Measurements from ENCODE around the gene NUMB. TPM values are rescaled to one million over a fixed set of nuclear protein-coding genes. Genes with fewer than 3 reads are reported as not detected.

The NUMB gene
- total and polyA plus RNA-seq, 4 donors: 39.4 to 100 (median 87.8) TPM

DNA sequence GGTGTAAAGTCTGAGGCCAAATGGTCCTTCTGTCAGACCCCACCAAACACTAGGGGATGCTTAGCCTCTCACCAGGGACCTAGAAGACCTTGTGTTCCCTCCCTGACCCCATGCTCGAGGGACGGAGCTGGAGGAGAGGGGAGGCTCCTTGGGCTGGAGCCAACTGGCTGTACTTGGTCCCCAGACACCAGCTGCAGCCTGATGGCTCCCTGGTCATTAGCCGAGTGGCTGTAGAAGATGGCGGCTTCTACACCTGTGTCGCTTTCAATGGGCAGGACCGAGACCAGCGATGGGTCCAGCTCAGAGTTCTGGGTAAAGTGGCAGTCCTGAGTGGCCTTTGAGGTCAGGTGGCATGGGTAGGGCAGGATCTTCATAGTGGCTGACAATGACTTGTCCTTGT, 192.0 kb downstream of the NUMB start:
- H3K36me3 ChIP-seq (ENCODE audit: control insufficient read depth in 4 of 4, insufficient read depth in 4 of 4, low read length in 4 of 4): peaks cover 0 to 2% (median 0%) of the 10 kb centered on the region in 4 donors
- H3K4me1 ChIP-seq (ENCODE audit: control insufficient read depth in 5 of 5, insufficient read depth in 5 of 5, low read length in 5 of 5): peaks cover 0 to 11% (median 4%) of the 10 kb centered on the region in 5 donors
- no peaks in the 10 kb centered on the region for H3K9me3 ChIP-seq (ENCODE audit: control insufficient read depth in 4 of 4, insufficient read depth in 3 of 4, low read length in 3 of 4)
- H3K4me3 ChIP-seq: no peak overlapping the region
- H3K9ac ChIP-seq (ENCODE audit: insufficient read depth in 1 of 2, low read length in 2 of 2): no peak overlapping the region
- DNase-seq (no peak), ATAC-seq (ENCODE audit: insufficient read depth, low FRiP score) (no peak)
- TF ChIP-seq, protein P1, sequence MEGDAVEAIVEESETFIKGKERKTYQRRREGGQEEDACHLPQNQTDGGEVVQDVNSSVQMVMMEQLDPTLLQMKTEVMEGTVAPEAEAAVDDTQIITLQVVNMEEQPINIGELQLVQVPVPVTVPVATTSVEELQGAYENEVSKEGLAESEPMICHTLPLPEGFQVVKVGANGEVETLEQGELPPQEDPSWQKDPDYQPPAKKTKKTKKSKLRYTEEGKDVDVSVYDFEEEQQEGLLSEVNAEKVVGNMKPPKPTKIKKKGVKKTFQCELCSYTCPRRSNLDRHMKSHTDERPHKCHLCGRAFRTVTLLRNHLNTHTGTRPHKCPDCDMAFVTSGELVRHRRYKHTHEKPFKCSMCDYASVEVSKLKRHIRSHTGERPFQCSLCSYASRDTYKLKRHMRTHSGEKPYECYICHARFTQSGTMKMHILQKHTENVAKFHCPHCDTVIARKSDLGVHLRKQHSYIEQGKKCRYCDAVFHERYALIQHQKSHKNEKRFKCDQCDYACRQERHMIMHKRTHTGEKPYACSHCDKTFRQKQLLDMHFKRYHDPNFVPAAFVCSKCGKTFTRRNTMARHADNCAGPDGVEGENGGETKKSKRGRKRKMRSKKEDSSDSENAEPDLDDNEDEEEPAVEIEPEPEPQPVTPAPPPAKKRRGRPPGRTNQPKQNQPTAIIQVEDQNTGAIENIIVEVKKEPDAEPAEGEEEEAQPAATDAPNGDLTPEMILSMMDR (IDR thresholded peaks at IDR 0.05; ENCODE audit: control extremely low read depth, extremely low read depth): no peak
- no peak overlapping the region for H3K27ac ChIP-seq (ENCODE audit: low read depth in 1 of 2, low read length in 1 of 2)
- no peaks in the 10 kb centered on the region for H3K27me3 ChIP-seq (ENCODE audit: control insufficient read depth in 3 of 3, insufficient read depth in 3 of 3, low read length in 2 of 3)
- WGBS, 2 donors: 87 to 91% methylated on average over 7 of the region's 7 CpGs

DNA sequence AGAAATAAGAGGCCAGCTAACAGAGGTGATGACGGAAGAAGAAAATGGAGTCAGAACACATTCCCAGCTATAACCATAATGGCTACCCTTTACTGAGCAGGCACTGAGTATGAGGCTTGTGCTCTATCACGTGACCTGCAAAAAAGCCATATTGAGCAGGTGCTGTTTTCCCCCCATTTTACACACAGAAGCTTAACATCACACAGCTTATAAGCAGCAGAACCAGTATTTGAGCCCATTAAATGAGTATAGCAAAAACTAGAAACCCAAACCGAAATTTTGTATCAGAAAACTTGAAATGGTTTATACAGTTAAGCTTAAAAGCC, 192.7 kb downstream of the NUMB start:
- 91 to 94% methylated on average over 3 of the region's 3 CpGs for WGBS, 2 donors
- Histone ChIP-seq H3K27me3 (ENCODE audit: control insufficient read depth in 3 of 3, insufficient read depth in 3 of 3, low read length in 2 of 3) (no peaks in the 10 kb centered on the region), H3K9ac (ENCODE audit: insufficient read depth in 1 of 2, low read length in 2 of 2) (no peak overlapping the region), H3K36me3 (ENCODE audit: control insufficient read depth in 4 of 4, insufficient read depth in 4 of 4, low read length in 4 of 4) (peaks cover 0 to 2% (median 0%) of the 10 kb centered on the region in 4 donors), H3K4me3 (no peak overlapping the region), H3K27ac (ENCODE audit: low read depth in 1 of 2, low read length in 1 of 2) (no peak overlapping the region), H3K9me3 (ENCODE audit: control insufficient read depth in 4 of 4, insufficient read depth in 3 of 4, low read length in 3 of 4) (no peaks in the 10 kb centered on the region), H3K4me1 (ENCODE audit: control insufficient read depth in 5 of 5, insufficient read depth in 5 of 5, low read length in 5 of 5) (peaks cover 0 to 11% (median 4%) of the 10 kb centered on the region in 5 donors)
- no peak for ATAC-seq (ENCODE audit: insufficient read depth, low FRiP score)
- DNase-seq: no peak
- TF ChIP-seq, protein P1 (IDR thresholded peaks at IDR 0.05; ENCODE audit: control extremely low read depth, extremely low read depth): no peak

DNA sequence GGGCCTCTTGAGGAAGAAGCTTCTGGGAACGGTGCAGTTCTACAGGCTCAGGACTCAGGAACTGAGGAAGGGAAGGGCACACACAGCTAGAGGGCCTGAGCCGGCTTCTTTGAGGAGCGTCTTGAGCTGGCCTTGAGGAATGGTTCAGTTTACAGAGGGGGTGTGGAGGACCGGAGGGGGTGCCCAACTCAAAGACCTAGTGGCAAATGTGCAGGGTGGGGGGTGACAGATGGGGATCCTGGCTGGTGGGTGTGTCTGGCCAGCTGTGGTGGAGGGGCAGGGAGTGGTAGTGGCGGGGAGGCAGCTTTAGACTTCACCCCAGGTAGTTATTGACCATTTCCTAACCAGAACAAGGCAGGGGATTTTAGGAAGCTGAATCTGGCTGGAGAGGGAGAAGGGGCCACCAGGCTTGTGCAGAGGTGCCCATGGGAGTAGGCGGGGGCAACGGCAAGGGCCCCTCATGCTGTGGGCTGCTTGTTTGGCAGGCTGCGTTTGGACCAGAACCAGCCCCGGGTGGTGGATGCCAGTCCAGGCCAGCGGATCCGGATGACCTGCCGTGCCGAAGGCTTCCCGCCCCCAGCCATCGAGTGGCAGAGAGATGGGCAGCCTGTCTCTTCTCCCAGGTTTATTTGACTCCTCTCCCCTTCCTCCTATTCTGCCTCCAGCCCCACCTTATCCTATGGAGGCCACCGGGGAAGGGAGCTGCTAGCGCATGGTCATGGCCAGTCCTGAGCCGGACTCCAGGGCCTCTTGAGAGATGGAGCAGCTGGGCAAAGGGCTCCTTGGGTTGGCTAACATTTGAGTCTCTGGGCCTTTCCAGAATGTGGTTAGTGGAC, 193.2 kb downstream of the NUMB start:
- ATAC-seq (ENCODE audit: insufficient read depth, low FRiP score): no peak
- H3K36me3 ChIP-seq (ENCODE audit: control insufficient read depth in 4 of 4, insufficient read depth in 4 of 4, low read length in 4 of 4): peaks cover 0 to 2% (median 0%) of the 10 kb centered on the region in 4 donors
- H3K9me3 ChIP-seq (ENCODE audit: control insufficient read depth in 4 of 4, insufficient read depth in 3 of 4, low read length in 3 of 4): no peaks in the 10 kb centered on the region
- no peak overlapping the region for H3K27ac ChIP-seq (ENCODE audit: low read depth in 1 of 2, low read length in 1 of 2)
- H3K4me3 ChIP-seq: no peak overlapping the region
- TF ChIP-seq, protein P1 (IDR thresholded peaks at IDR 0.05; ENCODE audit: control extremely low read depth, extremely low read depth): no peak
- peaks cover 0 to 8% (median 4%) of the 10 kb centered on the region in 5 donors for H3K4me1 ChIP-seq (ENCODE audit: control insufficient read depth in 5 of 5, insufficient read depth in 5 of 5, low read length in 5 of 5)
- no peaks in the 10 kb centered on the region for H3K27me3 ChIP-seq (ENCODE audit: control insufficient read depth in 3 of 3, insufficient read depth in 3 of 3, low read length in 2 of 3)
- no peak overlapping the region for H3K9ac ChIP-seq (ENCODE audit: insufficient read depth in 1 of 2, low read length in 2 of 2)
- DNase-seq: no peak
- WGBS, 2 donors: 86 to 87% methylated on average over 18 of the region's 18 CpGs
